Stimulated activated CD8-positive, alpha-beta memory T cell treated with anti-CD3 and anti-CD28 coated beads, Interleukin-15, amount 100 ng/mL, for 48 hours (primary cell): Measurements from ENCODE around the gene YTHDF1.
"Not testable (repeated sequence)": the region's sequence is repeated elsewhere in the genome, so short reads cannot be mapped to it uniquely, and the experiment has no call there.

Experiments
- DNase-seq, 2 donors: peaks; one replicate each; pipeline ENCODE4 v3.0.0-alpha.2; 2020; ENCODE audit warnings: low read depth in 2 of 2

YTHDF1 gene

GRCh38 chr20:63158845-63159244, 57.1 kb downstream of the YTHDF1 start:
- DNase-seq, result no peak

- DNase-seq, result no peak
Measured at GRCh38 chr20:63158352-63158751, 57.6 kb downstream of the YTHDF1 start.

- not testable (repeated sequence) for DNase-seq
Measured at GRCh38 chr20:63157431-63157830, 58.5 kb downstream of the YTHDF1 start.

GRCh38 chr20:63156221-63156671, 59.7 kb downstream of the YTHDF1 start:
- DNase-seq, result no peak

- DNase-seq, result no peak
Measured at GRCh38 chr20:63155266-63156165, 60.4 kb downstream of the YTHDF1 start.

- no peak for DNase-seq
Measured at GRCh38 chr20:63154395-63154794, 61.5 kb downstream of the YTHDF1 start.

- no peak for DNase-seq
Measured at GRCh38 chr20:63153254-63154221, 62.4 kb downstream of the YTHDF1 start.

GRCh38 chr20:63152322-63153253, 63.3 kb downstream of the YTHDF1 start:
- DNase-seq, result no peak

- no peak for DNase-seq
Measured at GRCh38 chr20:63151554-63152321, 64.2 kb downstream of the YTHDF1 start.

- DNase-seq, result no peak
Measured at GRCh38 chr20:63150911-63151531, 64.9 kb downstream of the YTHDF1 start.

GRCh38 chr20:63150391-63150898, 65.5 kb downstream of the YTHDF1 start:
- no peak for DNase-seq

GRCh38 chr20:63149531-63150192, 66.3 kb downstream of the YTHDF1 start:
- DNase-seq, result no peak

- DNase-seq, result no peak
Measured at GRCh38 chr20:63148696-63149095, 67.2 kb downstream of the YTHDF1 start.

GRCh38 chr20:63147532-63147931, 68.4 kb downstream of the YTHDF1 start:
- DNase-seq, result no peak
